Measurements from ENCODE around the gene RCOR3. TPM values are rescaled to one million over a fixed set of nuclear protein-coding genes. Genes with fewer than 3 reads are reported as not detected.

Gene RCOR3
- total and polyA plus RNA-seq, 8 donors = 19.0 to 34.6 (median 25.5) TPM

GRCh38 chr1:211337430-211338223 is 78.5 kb downstream of the RCOR3 start:
- DNase-seq = no peak
- Histone ChIP-seq H3K4me3 (no peak overlapping the region), H3K36me3 (no peaks in the 10 kb centered on the region), H3K4me1 (peaks cover 8 to 51% (median 26%) of the 10 kb centered on the region in 3 donors), H3K27me3 (no peaks in the 10 kb centered on the region), H3K27ac (no peak overlapping the region), H3K9me3 (no peaks in the 10 kb centered on the region)
- no peak for TF ChIP-seq CTCF (IDR thresholded peaks at IDR 0.05)
- no peak for ATAC-seq
- 64% methylated on average over 7 of the region's 7 CpGs for WGBS, 2 donors
- no peak for FAIRE-seq
- intact Hi-C loops (cut with DNase I) = no loop called here

- Histone ChIP-seq H3K9me3 (no peaks in the 10 kb centered on the region), H3K27ac (no peak overlapping the region), H3K4me3 (no peak overlapping the region), H3K4me1 (peaks cover 3 to 45% (median 21%) of the 10 kb centered on the region in 3 donors), H3K27me3 (no peaks in the 10 kb centered on the region), H3K36me3 (no peaks in the 10 kb centered on the region)
- intact Hi-C loops (cut with DNase I) = no loop called here
- WGBS, 2 donors = 81 to 86% methylated on average over 4 of the region's 4 CpGs
- no peak for DNase-seq
- FAIRE-seq = no peak
- ATAC-seq = no peak
- TF ChIP-seq CTCF (IDR thresholded peaks at IDR 0.05) = no peak
Observed at GRCh38 chr1:211338224-211338620, 79.1 kb downstream of the RCOR3 start.

- FAIRE-seq (no peak), DNase-seq (no peak), ATAC-seq (no peak)
- TF ChIP-seq CTCF (IDR thresholded peaks at IDR 0.05) = no peak
- no peaks in the 10 kb centered on the region for H3K9me3 ChIP-seq
- WGBS, 2 donors = 86 to 91% methylated on average over 6 of the region's 6 CpGs
- no peak overlapping the region for H3K4me3 ChIP-seq
- H3K36me3 ChIP-seq = no peaks in the 10 kb centered on the region
- no peak overlapping the region for H3K27ac ChIP-seq
- peaks cover 0 to 45% (median 17%) of the 10 kb centered on the region in 3 donors for H3K4me1 ChIP-seq
- intact Hi-C loops (cut with DNase I) = no loop called here
- H3K27me3 ChIP-seq = no peaks in the 10 kb centered on the region
Observed at GRCh38 chr1:211339631-211340041, 80.5 kb downstream of the RCOR3 start.

GRCh38 chr1:211340622-211341507 is 81.7 kb downstream of the RCOR3 start:
- Histone ChIP-seq H3K27ac (no peak overlapping the region), H3K4me1 (peaks cover 0 to 37% (median 7%) of the 10 kb centered on the region in 3 donors), H3K36me3 (no peaks in the 10 kb centered on the region), H3K4me3 (no peak overlapping the region), H3K27me3 (no peaks in the 10 kb centered on the region), H3K9me3 (no peaks in the 10 kb centered on the region)
- ATAC-seq (peak in 1 of 4 donors; percentile 20), DNase-seq (no peak), FAIRE-seq (no peak)
- 89 to 90% methylated on average over 9 to 10 of the region's 10 CpGs for WGBS, 2 donors
- intact Hi-C loops (cut with DNase I) = no loop called here
- no peak for TF ChIP-seq CTCF (IDR thresholded peaks at IDR 0.05)

Data from pancreas (tissue), 10 donors.